ENCODE results near the gene MAP7D1. TPM values are rescaled to one million over a fixed set of nuclear protein-coding genes. Genes with fewer than 3 reads are reported as not detected.

The MAP7D1 gene
- total and polyA plus RNA-seq, 2 of the 13 experiments (the other 11 are each of a cell fraction or from before 2014, with no cell fraction given): 5.6 to 7.2 TPM

DNA sequence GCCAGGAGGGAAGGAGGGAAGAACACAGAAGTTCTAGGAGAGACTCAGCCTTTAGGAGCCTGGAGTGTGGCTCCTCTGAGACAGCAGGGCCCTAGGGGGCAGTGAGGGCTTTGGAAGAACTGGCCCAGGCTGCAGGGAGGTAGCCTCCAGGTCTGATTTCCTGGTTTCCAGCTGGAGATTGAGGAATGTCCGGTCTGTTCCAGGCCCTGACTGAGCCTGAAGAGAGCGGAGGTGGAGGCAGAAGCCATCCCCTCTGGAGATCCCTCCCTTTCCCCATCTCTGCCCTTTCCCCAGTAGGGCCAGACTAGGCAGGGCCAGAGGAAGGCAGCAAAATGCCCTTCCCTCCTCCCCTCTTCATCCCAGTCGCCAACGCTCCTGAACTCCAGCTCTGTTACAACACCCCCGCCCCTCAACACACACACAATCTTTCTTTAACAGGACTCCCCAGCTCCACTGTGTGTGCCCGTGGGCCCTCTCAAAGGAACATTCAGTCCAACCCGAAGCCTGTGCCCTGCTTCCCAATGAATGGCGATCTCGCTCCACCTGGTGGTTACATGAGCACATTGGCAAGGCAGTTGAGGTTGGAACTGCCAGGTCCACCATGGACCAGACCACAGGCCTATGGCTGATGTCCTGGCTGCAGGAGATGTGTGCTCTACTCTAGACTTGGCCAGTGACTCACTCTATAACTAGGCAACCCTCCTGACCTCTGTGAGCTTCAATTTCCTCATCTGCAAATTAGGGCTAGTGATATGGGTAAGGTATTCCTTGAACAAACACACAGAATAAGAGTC is 32.0 kb downstream of the MAP7D1 start (continued):
- TF ChIP-seq CTCF (CRISPR knock-in tag; IDR thresholded peaks at IDR 0.05) (peak; percentile 98), MED1 (CRISPR knock-in tag; IDR thresholded peaks at IDR 0.05) (no peak; the same call in 1 of the 2 replicates), ZNF205 (CRISPR knock-in tag; IDR thresholded peaks at IDR 0.05) (peak; percentile 80), ARID2 (CRISPR knock-in tag; IDR thresholded peaks at IDR 0.05; ENCODE audit: borderline replicate concordance) (no peak), KDM1A (CRISPR knock-in tag; IDR thresholded peaks at IDR 0.05) (no peak), HNRNPL (IDR thresholded peaks at IDR 0.05; ENCODE audit: low read depth, low read length) (peak; percentile 68; the same call in 1 of the 2 replicates), PHF21A (CRISPR knock-in tag; IDR thresholded peaks at IDR 0.05) (peak; percentile 36; the same call in 1 of the 2 replicates), SMAD9 (CRISPR knock-in tag; IDR thresholded peaks at IDR 0.05) (no peak), NFIC (IDR thresholded peaks at IDR 0.05; ENCODE audit: low read length) (no peak), ZSCAN5A (CRISPR knock-in tag; IDR thresholded peaks at IDR 0.05; ENCODE audit: borderline replicate concordance) (no peak), POLR2A (IDR thresholded peaks at IDR 0.05; ENCODE audit: insufficient read depth in 1 of 2, low read depth in 2 of 2, low read length in 2 of 2) (peak in 1 of 2 experiments; percentile 46; a peak in 2 of 4 replicates), ZNF101 (CRISPR knock-in tag; IDR thresholded peaks at IDR 0.05; ENCODE audit: borderline replicate concordance, low read depth) (no peak), E2F5 (CRISPR knock-in tag; conservative IDR thresholded peaks at IDR 0.05) (no peak), GFI1 (CRISPR knock-in tag; IDR thresholded peaks at IDR 0.05; ENCODE audit: borderline replicate concordance) (no peak)
- TF ChIP-seq, protein P1, sequence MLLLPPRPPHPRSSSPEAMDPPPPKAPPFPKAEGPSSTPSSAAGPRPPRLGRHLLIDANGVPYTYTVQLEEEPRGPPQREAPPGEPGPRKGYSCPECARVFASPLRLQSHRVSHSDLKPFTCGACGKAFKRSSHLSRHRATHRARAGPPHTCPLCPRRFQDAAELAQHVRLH (CRISPR knock-in tag; IDR thresholded peaks at IDR 0.05; ENCODE audit: borderline replicate concordance, low read depth): 0 out of 2 replicates have a peak, but pooled peaks have one; percentile 29
- TF ChIP-seq, protein P2, sequence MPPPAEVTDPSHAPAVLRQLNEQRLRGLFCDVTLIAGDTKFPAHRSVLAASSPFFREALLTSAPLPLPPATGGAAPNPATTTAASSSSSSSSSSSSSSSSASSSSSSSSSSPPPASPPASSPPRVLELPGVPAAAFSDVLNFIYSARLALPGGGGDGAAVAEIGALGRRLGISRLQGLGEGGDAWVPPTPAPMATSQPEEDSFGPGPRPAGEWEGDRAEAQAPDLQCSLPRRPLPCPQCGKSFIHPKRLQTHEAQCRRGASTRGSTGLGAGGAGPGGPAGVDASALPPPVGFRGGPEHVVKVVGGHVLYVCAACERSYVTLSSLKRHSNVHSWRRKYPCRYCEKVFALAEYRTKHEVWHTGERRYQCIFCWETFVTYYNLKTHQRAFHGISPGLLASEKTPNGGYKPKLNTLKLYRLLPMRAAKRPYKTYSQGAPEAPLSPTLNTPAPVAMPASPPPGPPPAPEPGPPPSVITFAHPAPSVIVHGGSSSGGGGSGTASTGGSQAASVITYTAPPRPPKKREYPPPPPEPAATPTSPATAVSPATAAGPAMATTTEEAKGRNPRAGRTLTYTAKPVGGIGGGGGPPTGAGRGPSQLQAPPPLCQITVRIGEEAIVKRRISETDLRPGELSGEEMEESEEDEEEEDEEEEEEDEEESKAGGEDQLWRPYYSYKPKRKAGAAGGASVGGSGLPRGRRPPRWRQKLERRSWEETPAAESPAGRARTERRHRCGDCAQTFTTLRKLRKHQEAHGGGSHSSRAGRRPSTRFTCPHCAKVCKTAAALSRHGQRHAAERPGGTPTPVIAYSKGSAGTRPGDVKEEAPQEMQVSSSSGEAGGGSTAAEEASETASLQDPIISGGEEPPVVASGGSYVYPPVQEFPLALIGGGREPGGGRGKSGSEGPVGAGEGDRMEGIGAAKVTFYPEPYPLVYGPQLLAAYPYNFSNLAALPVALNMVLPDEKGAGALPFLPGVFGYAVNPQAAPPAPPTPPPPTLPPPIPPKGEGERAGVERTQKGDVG (CRISPR knock-in tag; IDR thresholded peaks at IDR 0.05; ENCODE audit: borderline replicate concordance): 0 out of 2 replicates have a peak, but pooled peaks have one; percentile 40
- TF ChIP-seq, protein P3, sequence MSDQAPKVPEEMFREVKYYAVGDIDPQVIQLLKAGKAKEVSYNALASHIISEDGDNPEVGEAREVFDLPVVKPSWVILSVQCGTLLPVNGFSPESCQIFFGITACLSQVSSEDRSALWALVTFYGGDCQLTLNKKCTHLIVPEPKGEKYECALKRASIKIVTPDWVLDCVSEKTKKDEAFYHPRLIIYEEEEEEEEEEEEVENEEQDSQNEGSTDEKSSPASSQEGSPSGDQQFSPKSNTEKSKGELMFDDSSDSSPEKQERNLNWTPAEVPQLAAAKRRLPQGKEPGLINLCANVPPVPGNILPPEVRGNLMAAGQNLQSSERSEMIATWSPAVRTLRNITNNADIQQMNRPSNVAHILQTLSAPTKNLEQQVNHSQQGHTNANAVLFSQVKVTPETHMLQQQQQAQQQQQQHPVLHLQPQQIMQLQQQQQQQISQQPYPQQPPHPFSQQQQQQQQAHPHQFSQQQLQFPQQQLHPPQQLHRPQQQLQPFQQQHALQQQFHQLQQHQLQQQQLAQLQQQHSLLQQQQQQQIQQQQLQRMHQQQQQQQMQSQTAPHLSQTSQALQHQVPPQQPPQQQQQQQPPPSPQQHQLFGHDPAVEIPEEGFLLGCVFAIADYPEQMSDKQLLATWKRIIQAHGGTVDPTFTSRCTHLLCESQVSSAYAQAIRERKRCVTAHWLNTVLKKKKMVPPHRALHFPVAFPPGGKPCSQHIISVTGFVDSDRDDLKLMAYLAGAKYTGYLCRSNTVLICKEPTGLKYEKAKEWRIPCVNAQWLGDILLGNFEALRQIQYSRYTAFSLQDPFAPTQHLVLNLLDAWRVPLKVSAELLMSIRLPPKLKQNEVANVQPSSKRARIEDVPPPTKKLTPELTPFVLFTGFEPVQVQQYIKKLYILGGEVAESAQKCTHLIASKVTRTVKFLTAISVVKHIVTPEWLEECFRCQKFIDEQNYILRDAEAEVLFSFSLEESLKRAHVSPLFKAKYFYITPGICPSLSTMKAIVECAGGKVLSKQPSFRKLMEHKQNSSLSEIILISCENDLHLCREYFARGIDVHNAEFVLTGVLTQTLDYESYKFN (CRISPR knock-in tag; conservative IDR thresholded peaks at IDR 0.05): no peak
